ENCODE results near the gene SOX13. TPM values are rescaled to one million over a fixed set of nuclear protein-coding genes. Genes with fewer than 3 reads are reported as not detected.

SOX13 gene
- total RNA-seq, 1 donor from 2014 or later, result 41.0 TPM

GRCh38 chr1:204084247-204084772 is 11.4 kb downstream of the SOX13 start:
- H3K9me3 ChIP-seq, result no peaks in the 10 kb centered on the region
- no peak overlapping the region for H3K4me3 ChIP-seq
- TF ChIP-seq POLR2A (IDR thresholded peaks at IDR 0.05) (no peak), POLR2AphosphoS5 (IDR thresholded peaks at IDR 0.05; ENCODE audit: insufficient read depth in 1 of 2, low read depth in 1 of 2) (no peak)
- TF ChIP-seq, protein P1, sequence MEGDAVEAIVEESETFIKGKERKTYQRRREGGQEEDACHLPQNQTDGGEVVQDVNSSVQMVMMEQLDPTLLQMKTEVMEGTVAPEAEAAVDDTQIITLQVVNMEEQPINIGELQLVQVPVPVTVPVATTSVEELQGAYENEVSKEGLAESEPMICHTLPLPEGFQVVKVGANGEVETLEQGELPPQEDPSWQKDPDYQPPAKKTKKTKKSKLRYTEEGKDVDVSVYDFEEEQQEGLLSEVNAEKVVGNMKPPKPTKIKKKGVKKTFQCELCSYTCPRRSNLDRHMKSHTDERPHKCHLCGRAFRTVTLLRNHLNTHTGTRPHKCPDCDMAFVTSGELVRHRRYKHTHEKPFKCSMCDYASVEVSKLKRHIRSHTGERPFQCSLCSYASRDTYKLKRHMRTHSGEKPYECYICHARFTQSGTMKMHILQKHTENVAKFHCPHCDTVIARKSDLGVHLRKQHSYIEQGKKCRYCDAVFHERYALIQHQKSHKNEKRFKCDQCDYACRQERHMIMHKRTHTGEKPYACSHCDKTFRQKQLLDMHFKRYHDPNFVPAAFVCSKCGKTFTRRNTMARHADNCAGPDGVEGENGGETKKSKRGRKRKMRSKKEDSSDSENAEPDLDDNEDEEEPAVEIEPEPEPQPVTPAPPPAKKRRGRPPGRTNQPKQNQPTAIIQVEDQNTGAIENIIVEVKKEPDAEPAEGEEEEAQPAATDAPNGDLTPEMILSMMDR (IDR thresholded peaks at IDR 0.05), result no peak
- DNase-seq (ENCODE audit: extremely low spot score in 2 of 2), result no peak
- H3K4me1 ChIP-seq, result peaks cover 96% of the 10 kb centered on the region
- no peaks in the 10 kb centered on the region for H3K27me3 ChIP-seq
- H3K36me3 ChIP-seq, result no peaks in the 10 kb centered on the region
- peak overlapping the region; percentile 92 for H3K27ac ChIP-seq
- intact Hi-C loops (cut with DNase I), result no loop called here

- Histone ChIP-seq H3K4me3 (no peak overlapping the region), H3K9me3 (no peaks in the 10 kb centered on the region), H3K4me1 (peaks cover 96% of the 10 kb centered on the region), H3K36me3 (no peaks in the 10 kb centered on the region), H3K27ac (peak overlapping the region; percentile 92), H3K27me3 (no peaks in the 10 kb centered on the region)
- intact Hi-C loops (cut with DNase I), result no loop called here
- TF ChIP-seq, protein P1 (IDR thresholded peaks at IDR 0.05), result no peak
- TF ChIP-seq POLR2AphosphoS5 (IDR thresholded peaks at IDR 0.05; ENCODE audit: insufficient read depth in 1 of 2, low read depth in 1 of 2), result no peak
- no peak for TF ChIP-seq POLR2A (IDR thresholded peaks at IDR 0.05)
- no peak for DNase-seq (ENCODE audit: extremely low spot score in 2 of 2)
These were observed 13.0 kb downstream of the SOX13 start for GRCh38 chr1:204085876-204086275.

GRCh38 chr1:204087181-204087892 is 14.4 kb downstream of the SOX13 start:
- Histone ChIP-seq H3K36me3 (no peaks in the 10 kb centered on the region), H3K4me3 (peak overlapping the region in 1 of 2 donors; percentile 41), H3K9me3 (no peaks in the 10 kb centered on the region), H3K27me3 (no peaks in the 10 kb centered on the region), H3K27ac (peak overlapping the region; percentile 92), H3K4me1 (peaks cover 96% of the 10 kb centered on the region)
- intact Hi-C loops (cut with DNase I), result no loop called here
- no peak for DNase-seq (ENCODE audit: extremely low spot score in 2 of 2)
- TF ChIP-seq POLR2A (IDR thresholded peaks at IDR 0.05), result no peak
- TF ChIP-seq, protein P1 (IDR thresholded peaks at IDR 0.05), result no peak
- no peak for TF ChIP-seq POLR2AphosphoS5 (IDR thresholded peaks at IDR 0.05; ENCODE audit: insufficient read depth in 1 of 2, low read depth in 1 of 2)

DNA sequence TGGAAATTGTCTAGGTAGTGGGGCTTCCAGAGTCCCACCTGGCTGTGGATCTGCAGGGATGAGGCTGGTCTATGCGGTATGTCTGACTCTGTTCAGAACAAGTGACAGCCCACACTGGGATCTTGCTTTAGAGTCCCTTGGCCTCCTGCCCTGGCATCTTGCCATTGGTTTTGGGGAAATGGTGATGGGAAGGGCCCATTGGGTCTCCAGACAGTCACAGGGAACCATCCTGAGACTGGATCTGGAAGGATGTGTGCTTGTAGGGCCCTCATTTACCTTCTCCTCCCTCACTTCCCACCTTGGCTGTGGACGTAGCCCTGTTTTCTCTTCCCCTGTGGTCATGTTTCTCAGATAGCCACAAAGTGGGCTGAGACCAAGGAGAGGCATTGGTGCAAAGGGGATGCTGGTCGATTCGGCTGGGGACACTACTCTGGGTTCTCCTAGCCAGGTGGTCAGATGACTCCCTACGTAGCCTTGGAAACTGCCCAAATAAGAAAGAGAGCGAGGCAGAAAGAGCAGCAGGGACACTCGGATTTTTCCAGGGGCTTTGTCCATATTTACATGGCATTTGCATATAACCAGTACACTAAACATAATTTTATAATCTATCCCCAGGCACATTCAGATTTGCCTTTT is 15.1 kb downstream of the SOX13 start:
- H3K27me3 ChIP-seq, result no peaks in the 10 kb centered on the region
- H3K36me3 ChIP-seq, result no peaks in the 10 kb centered on the region
- DNase-seq (ENCODE audit: extremely low spot score in 2 of 2), result no peak
- peak overlapping the region; percentile 19 to 41 for H3K4me3 ChIP-seq
- TF ChIP-seq POLR2AphosphoS5 (IDR thresholded peaks at IDR 0.05; ENCODE audit: insufficient read depth in 1 of 2, low read depth in 1 of 2) (no peak), POLR2A (IDR thresholded peaks at IDR 0.05) (no peak)
- TF ChIP-seq, protein P1 (IDR thresholded peaks at IDR 0.05), result no peak
- intact Hi-C loops (cut with DNase I), result no loop called here
- peaks cover 96% of the 10 kb centered on the region for H3K4me1 ChIP-seq
- H3K27ac ChIP-seq, result peak overlapping the region; percentile 92
- H3K9me3 ChIP-seq, result no peaks in the 10 kb centered on the region

DNA sequence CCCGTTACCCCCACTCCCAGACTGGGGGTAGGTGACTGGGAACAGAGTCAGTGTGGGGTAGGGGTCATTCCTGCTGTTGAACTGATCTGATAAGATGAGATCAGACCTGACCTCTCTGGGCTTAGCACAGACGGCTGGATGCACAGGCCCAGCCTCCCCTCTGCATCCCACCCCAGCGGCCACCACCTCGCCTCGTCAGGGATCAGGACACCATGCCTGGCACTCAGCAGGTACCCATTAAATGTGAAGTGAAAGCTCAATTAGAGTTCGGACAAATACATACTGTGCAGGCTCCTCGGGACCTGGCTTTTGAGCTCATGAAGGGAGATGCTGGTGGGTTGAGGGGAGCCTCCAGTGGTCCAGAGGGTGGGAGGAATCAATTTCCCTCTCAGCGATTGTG is 15.7 kb downstream of the SOX13 start:
- Histone ChIP-seq H3K36me3 (no peaks in the 10 kb centered on the region), H3K4me1 (peaks cover 96% of the 10 kb centered on the region), H3K9me3 (no peaks in the 10 kb centered on the region), H3K4me3 (peak overlapping the region; percentile 19 to 41), H3K27ac (peak overlapping the region; percentile 92), H3K27me3 (no peaks in the 10 kb centered on the region)
- DNase-seq (ENCODE audit: extremely low spot score in 2 of 2), result no peak
- TF ChIP-seq POLR2A (IDR thresholded peaks at IDR 0.05) (no peak), POLR2AphosphoS5 (IDR thresholded peaks at IDR 0.05; ENCODE audit: insufficient read depth in 1 of 2, low read depth in 1 of 2) (no peak)
- TF ChIP-seq, protein P1 (IDR thresholded peaks at IDR 0.05), result no peak
- intact Hi-C loops (cut with DNase I), result no loop called here

All from vagina (tissue), 2 donors.